GM12873 (cell line): ENCODE results near the gene MAGEA2.
"Not testable (repeated sequence)": the region's sequence is repeated elsewhere in the genome, so short reads cannot be mapped to it uniquely, and the experiment has no call there.

Experiments used
- CTCF ChIP-seq: IDR thresholded peaks from 2 replicates; pipeline ENCODE4 v1.5.1; 2012; ENCODE audit warnings: low read depth, mild to moderate bottlenecking, moderate library complexity, low read length, control low read depth; ENCODE audit not compliant: insufficient read depth; ENCODE audit errors: missing control alignments

MAGEA2 gene

GRCh38 chrX:152735101-152735500 lies 18.5 kb downstream of the MAGEA2 start:
- no peak for TF ChIP-seq CTCF

GRCh38 chrX:152733261-152733975 lies 20.2 kb downstream of the MAGEA2 start, which contains the start of the genes CSAG1 and MAGEA12:
Gene CSAG1 (minus strand): TSS chrX:152733721. CDS start chrX:152732460, 1,261 bp downstream.
Gene MAGEA12 (plus strand): TSS chrX:152733757. CDS start chrX:152736162, 2,405 bp downstream.
- no peak for TF ChIP-seq CTCF

- no peak for TF ChIP-seq CTCF
Measured at GRCh38 chrX:152725409-152725808, 28.2 kb downstream of the MAGEA2 start.

- not testable (repeated sequence) for TF ChIP-seq CTCF
Measured at GRCh38 chrX:152713815-152714787, 39.5 kb downstream of the MAGEA2 start, which contains the start of gene MAGEA2B. Gene MAGEA2B (plus strand): TSS chrX:152714628. CDS start chrX:152717107, 2,479 bp downstream.

- TF ChIP-seq CTCF, result not testable (repeated sequence)
Measured at GRCh38 chrX:152709173-152709572, 44.5 kb downstream of the MAGEA2 start, which contains the start of gene CSAG2. Gene CSAG2 (minus strand): TSS chrX:152709273. CDS start chrX:152709112, 161 bp downstream.
